WI38 (cell line): ENCODE measurements around the gene VSTM2B.

ENCODE experiments used
- H3K4me3 ChIP-seq: 2 replicates; pipeline ENCODE4 v1.5.1; 2011; ENCODE audit warnings: low read depth, mild to moderate bottlenecking, control low read depth, low read length
- CTCF ChIP-seq: IDR thresholded peaks from 2 replicates; pipeline ENCODE4 v1.5.1; 2012; ENCODE audit warnings: low read depth, mild to moderate bottlenecking, control low read depth, low read length

Gene VSTM2B

GRCh38 chr19:29583196-29583999 is 57.6 kb downstream of the VSTM2B start:
- no peak overlapping the region for H3K4me3 ChIP-seq
- no peak for TF ChIP-seq CTCF

GRCh38 chr19:29586401-29586800 is 60.6 kb downstream of the VSTM2B start:
- TF ChIP-seq CTCF = no peak
- no peak overlapping the region for H3K4me3 ChIP-seq

GRCh38 chr19:29587059-29587458 is 61.3 kb downstream of the VSTM2B start:
- H3K4me3 ChIP-seq = no peak overlapping the region
- TF ChIP-seq CTCF = no peak

GRCh38 chr19:29587518-29587986 is 61.8 kb downstream of the VSTM2B start:
- TF ChIP-seq CTCF = no peak
- H3K4me3 ChIP-seq = no peak overlapping the region

- H3K4me3 ChIP-seq = no peak overlapping the region
- no peak for TF ChIP-seq CTCF
Measured at GRCh38 chr19:29588095-29588494, 62.3 kb downstream of the VSTM2B start.

- no peak for TF ChIP-seq CTCF
Measured at GRCh38 chr19:29590278-29590677, 64.5 kb downstream of the VSTM2B start.

GRCh38 chr19:29591670-29592069 is 65.9 kb downstream of the VSTM2B start:
- TF ChIP-seq CTCF = no peak
- H3K4me3 ChIP-seq = no peak overlapping the region

More at GRCh38 chr19:29590278-29590677, 64.5 kb downstream of the VSTM2B start:
- no peak overlapping the region for H3K4me3 ChIP-seq
